ENCODE data around the gene CREM. TPM values are rescaled to one million over a fixed set of nuclear protein-coding genes. Genes with fewer than 3 reads are reported as not detected.

Gene CREM
- total RNA-seq, 1 donor from 2014 or later, result 58.5 TPM

DNA sequence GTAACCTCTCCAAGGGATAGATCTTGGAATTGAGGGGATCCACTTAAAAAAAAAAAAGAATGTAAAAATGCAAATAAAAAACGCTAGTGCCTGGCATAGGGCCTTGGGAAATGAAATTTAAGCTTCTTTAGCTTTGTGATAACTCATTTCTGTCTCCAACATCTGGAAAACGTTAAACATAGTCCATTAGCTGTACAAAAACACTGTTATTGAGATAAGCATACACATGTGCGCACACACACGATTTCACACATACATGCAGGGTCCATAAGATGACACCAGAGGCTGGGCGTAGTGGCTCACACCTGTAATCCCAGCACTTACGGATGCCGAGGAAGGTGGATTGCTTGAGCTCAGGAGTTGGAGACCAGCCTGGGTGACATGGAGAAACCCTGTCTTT is 22.8 kb upstream of the CREM start:
- H3K36me3 ChIP-seq, result no peaks in the 10 kb centered on the region
- H3K4me3 ChIP-seq, result no peak overlapping the region
- TF ChIP-seq, protein P1, sequence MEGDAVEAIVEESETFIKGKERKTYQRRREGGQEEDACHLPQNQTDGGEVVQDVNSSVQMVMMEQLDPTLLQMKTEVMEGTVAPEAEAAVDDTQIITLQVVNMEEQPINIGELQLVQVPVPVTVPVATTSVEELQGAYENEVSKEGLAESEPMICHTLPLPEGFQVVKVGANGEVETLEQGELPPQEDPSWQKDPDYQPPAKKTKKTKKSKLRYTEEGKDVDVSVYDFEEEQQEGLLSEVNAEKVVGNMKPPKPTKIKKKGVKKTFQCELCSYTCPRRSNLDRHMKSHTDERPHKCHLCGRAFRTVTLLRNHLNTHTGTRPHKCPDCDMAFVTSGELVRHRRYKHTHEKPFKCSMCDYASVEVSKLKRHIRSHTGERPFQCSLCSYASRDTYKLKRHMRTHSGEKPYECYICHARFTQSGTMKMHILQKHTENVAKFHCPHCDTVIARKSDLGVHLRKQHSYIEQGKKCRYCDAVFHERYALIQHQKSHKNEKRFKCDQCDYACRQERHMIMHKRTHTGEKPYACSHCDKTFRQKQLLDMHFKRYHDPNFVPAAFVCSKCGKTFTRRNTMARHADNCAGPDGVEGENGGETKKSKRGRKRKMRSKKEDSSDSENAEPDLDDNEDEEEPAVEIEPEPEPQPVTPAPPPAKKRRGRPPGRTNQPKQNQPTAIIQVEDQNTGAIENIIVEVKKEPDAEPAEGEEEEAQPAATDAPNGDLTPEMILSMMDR (IDR thresholded peaks at IDR 0.05; ENCODE audit: borderline replicate concordance), result no peak
- intact Hi-C loops (cut with micrococcal nuclease), result no loop called here
- no peak for DNase-seq
- no peaks in the 10 kb centered on the region for H3K27me3 ChIP-seq (ENCODE audit: low read depth)
- H3K9me3 ChIP-seq (replicated peaks), result no peaks in the 10 kb centered on the region
- H3K27ac ChIP-seq (replicated peaks), result no peak overlapping the region
- no peaks in the 10 kb centered on the region for H3K4me1 ChIP-seq

DNA sequence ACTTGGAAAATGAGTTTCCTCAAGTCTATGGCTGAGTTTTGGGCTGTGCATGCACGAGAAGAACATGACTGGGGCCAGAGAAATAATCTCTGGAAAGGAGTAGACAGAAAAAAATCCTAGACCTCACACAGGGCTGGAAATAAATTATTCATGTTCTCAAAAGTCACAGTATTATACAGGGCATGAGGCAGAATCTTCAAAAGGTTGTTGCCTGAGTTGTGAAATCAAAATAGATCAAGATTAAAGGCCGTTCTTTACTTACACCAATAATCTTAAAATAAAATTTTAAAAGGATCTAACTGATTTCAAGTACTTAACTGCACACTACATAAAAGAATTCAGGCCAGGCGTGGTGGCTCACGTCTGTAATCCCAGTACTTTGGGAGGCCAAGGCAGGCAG is 14.1 kb upstream of the CREM start:
- no peak overlapping the region for H3K27ac ChIP-seq (replicated peaks)
- TF ChIP-seq, protein P1 (IDR thresholded peaks at IDR 0.05; ENCODE audit: borderline replicate concordance), result no peak
- H3K9me3 ChIP-seq (replicated peaks), result no peaks in the 10 kb centered on the region
- no peaks in the 10 kb centered on the region for H3K27me3 ChIP-seq (ENCODE audit: low read depth)
- no peaks in the 10 kb centered on the region for H3K4me1 ChIP-seq
- no peak for DNase-seq
- H3K36me3 ChIP-seq, result no peaks in the 10 kb centered on the region
- intact Hi-C loops (cut with micrococcal nuclease), result no loop called here
- no peak overlapping the region for H3K4me3 ChIP-seq

DNA sequence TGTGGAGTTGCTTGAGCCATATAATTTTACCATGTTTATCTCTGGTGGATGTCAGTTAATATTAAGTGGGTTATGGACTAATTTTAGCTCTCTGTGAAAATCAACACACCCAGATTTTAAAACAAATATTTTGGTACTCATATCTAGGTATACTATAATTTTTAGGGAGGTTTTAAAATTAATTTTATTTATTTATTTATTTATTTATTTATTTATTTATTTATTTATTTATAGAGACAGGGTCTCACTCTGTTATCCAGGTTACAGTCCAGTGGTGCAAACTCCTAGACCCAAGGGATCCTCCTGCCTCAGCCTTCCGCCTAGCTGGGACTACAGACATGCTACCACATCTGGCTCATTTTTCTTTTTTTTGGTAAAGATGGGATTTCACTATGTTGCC is 7.3 kb upstream of the CREM start:
- no peak for DNase-seq
- TF ChIP-seq, protein P1 (IDR thresholded peaks at IDR 0.05; ENCODE audit: borderline replicate concordance), result no peak
- H3K27me3 ChIP-seq (ENCODE audit: low read depth), result no peaks in the 10 kb centered on the region
- intact Hi-C loops (cut with micrococcal nuclease), result no loop called here
- H3K4me3 ChIP-seq, result no peak overlapping the region
- no peaks in the 10 kb centered on the region for H3K9me3 ChIP-seq (replicated peaks)
- no peak overlapping the region for H3K27ac ChIP-seq (replicated peaks)
- peaks cover 3% of the 10 kb centered on the region for H3K4me1 ChIP-seq
- H3K36me3 ChIP-seq, result no peaks in the 10 kb centered on the region

DNA sequence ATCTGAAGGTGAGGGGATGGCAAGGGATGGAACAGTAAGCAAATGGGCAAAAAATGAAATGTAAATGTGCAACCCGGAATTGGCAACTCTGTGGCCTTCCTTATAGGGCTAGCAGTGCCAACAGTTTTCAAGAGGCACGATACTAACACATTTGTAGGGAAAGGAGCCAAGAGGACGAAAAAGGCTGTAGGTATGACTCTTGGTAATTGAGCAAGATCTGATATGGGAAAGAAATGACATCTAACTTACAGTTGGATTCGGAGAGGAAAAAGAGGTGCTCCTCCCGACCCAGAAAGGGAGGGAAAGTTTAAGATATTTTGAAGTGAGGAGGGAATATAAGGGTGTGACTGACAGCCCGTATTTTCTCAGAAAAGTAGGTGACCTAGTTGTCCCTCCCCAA is 2.1 kb upstream of the CREM start:
- intact Hi-C loops (cut with micrococcal nuclease), result no loop called here
- no peaks in the 10 kb centered on the region for H3K27me3 ChIP-seq (ENCODE audit: low read depth)

DNA sequence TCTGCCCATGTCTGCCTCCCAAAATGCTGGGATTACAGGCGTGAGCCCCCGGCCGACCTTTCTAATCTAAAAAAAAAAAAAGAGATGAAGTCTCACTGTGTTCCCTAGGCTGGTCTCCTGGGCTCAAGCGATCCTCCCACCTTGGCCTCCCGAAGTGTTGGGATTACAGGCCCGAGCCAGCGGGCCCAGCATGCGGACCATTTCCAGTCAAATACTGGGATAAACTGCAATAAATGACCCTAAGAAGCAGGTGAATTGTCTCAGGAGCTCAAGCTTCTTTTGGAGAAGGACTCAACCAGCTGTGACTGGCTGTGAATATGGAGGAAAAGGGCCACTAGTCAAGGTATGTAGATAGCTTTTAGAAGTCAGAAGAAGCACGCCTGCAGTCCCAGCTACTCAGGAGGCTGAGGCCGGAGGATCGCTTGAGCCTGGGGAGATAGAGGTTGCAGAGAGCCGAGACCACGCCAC is 550 bp upstream of the CREM start:
- Histone ChIP-seq H3K4me1 (peaks cover 54% of the 10 kb centered on the region), H3K4me3 (peak overlapping the region; percentile 92), H3K9me3 (replicated peaks) (no peaks in the 10 kb centered on the region), H3K27ac (replicated peaks) (peak overlapping the region; percentile 100), H3K36me3 (no peaks in the 10 kb centered on the region), H3K27me3 (ENCODE audit: low read depth) (no peaks in the 10 kb centered on the region)
- intact Hi-C loops (cut with micrococcal nuclease), result no loop called here
- TF ChIP-seq, protein P1 (IDR thresholded peaks at IDR 0.05; ENCODE audit: borderline replicate concordance), result no peak
- DNase-seq, result no peak

More for the DNA sequence above, 2.1 kb upstream of the CREM start:
- no peaks in the 10 kb centered on the region for H3K9me3 ChIP-seq (replicated peaks)
- no peak overlapping the region for H3K4me3 ChIP-seq
- peaks cover 38% of the 10 kb centered on the region for H3K4me1 ChIP-seq
- DNase-seq, result no peak
- no peaks in the 10 kb centered on the region for H3K36me3 ChIP-seq
- peak overlapping the region; percentile 37 for H3K27ac ChIP-seq (replicated peaks)
- TF ChIP-seq, protein P1 (IDR thresholded peaks at IDR 0.05; ENCODE audit: borderline replicate concordance), result no peak
